Aorta (tissue), 5 donors: ENCODE results near the gene DPP4. TPM values are rescaled to one million over a fixed set of nuclear protein-coding genes. Genes with fewer than 3 reads are reported as not detected.
"Not testable (repeated sequence)": the region's sequence is repeated elsewhere in the genome, so short reads cannot be mapped to it uniquely, and the experiment has no call there.

Experiments used
- ATAC-seq: fragments of 200-7000 bp; cut with Tn5 transposase; one replicate; pipeline ENCODE4 v1.9.1; 2022; ENCODE audit warnings: moderate library complexity; ENCODE audit not compliant: low FRiP score
- DNase-seq, 2 donors: peaks; one replicate each; pipeline ENCODE4 v3.0.0-alpha.2; 2020
- H3K27ac ChIP-seq, 2 donors: one replicate each; pipeline ENCODE4 v1.5.1; 2013; ENCODE audit warnings: low read length in 2 of 2, mild to moderate bottlenecking in 2 of 2, moderate library complexity in 2 of 2, control low read depth in 1 of 2, inconsistent platforms in 1 of 2, low read depth in 1 of 2
- H3K27me3 ChIP-seq, 2 donors: one replicate each; pipeline ENCODE4 v1.6.1; 2013; ENCODE audit warnings: control low read depth in 1 of 2, low read length in 1 of 2, mild to moderate bottlenecking in 1 of 2, moderate library complexity in 1 of 2; ENCODE audit not compliant: insufficient read depth in 2 of 2, control insufficient read depth in 1 of 2
- H3K36me3 ChIP-seq, 2 donors: one replicate each; pipeline ENCODE4 v1.6.1; 2013; ENCODE audit warnings: control low read depth in 1 of 2, low read length in 1 of 2, mild to moderate bottlenecking in 1 of 2; ENCODE audit not compliant: insufficient read depth in 2 of 2, control insufficient read depth in 1 of 2
- H3K4me1 ChIP-seq, 2 donors: one replicate each; pipeline ENCODE4 v1.6.1; 2013; ENCODE audit warnings: low read length in 2 of 2, control low read depth in 1 of 2, mild to moderate bottlenecking in 1 of 2, moderate library complexity in 1 of 2; ENCODE audit not compliant: insufficient read depth in 2 of 2, control insufficient read depth in 1 of 2
- H3K4me3 ChIP-seq, 2 donors: one replicate each; pipeline ENCODE4 v1.5.1; 2013; ENCODE audit warnings: low read length in 2 of 2, control low read depth in 1 of 2, mild to moderate bottlenecking in 1 of 2
- H3K9me3 ChIP-seq: one replicate; pipeline ENCODE4 v1.6.1; 2013; ENCODE audit warnings: mild to moderate bottlenecking, low read length; ENCODE audit not compliant: control insufficient read depth
- WGBS, 2 donors: extraction: QIAGEN DNeasy Blood & Tissue Kit; methylation state at CpG; one replicate each; pipeline ENCODE4 v1.1.7; 2013; 5-methylcytosine and 5-hydroxymethylcytosine counted together
- intact Hi-C, 2 donors: fragments of 100-400 bp; cut with DNase I; formaldehyde crosslinking; loops; one replicate each; pipeline versions ENCODE4 v1.14.2 to v1.15.0; 2022
- polyA plus RNA-seq, 2 donors: library from polyadenylated mRNA; stranded (reverse); fragments of 200-250 nt; gene quantifications; one replicate each; pipeline ENCODE4 v1.2.3, GENCODE V29; 2013
- total RNA-seq, 2 donors: library from RNA; stranded (reverse); fragmentation: NEBNext Ultra II Directional; extraction: Animal tissue kit (Norgen Biotek cat#: 25700); gene quantifications; one replicate each; pipeline ENCODE4 v1.2.1, GENCODE V29; 2021
- donor health status: healthy with polysubstance abuse.
- donor health status: Bipolar disorder and iron deficiency.
- donor health status: DM: no; HTN: no; CAD: no.
- donor health status: DM: no; HTN: no; CAD: no.
- donor health status: DM: yes; HTN: yes; CAD: no.

DPP4 gene
- total and polyA plus RNA-seq, 4 donors, result 0.20 to 4.1 (median 3.6) TPM

- no peaks in the 10 kb centered on the region for H3K4me1 ChIP-seq
- no peak overlapping the region for H3K27ac ChIP-seq
- 72 to 83% methylated on average over 2 of the region's 2 CpGs for WGBS, 2 donors
- no peak for ATAC-seq
- no peaks in the 10 kb centered on the region for H3K36me3 ChIP-seq
- no peak overlapping the region for H3K4me3 ChIP-seq
- no peaks in the 10 kb centered on the region for H3K9me3 ChIP-seq
- no peak for DNase-seq
- H3K27me3 ChIP-seq, result no peaks in the 10 kb centered on the region
- intact Hi-C loops, result no loop called here
These were observed 113.0 kb downstream of the DPP4 start for GRCh38 chr2:161961061-161961460.

- H3K4me3 ChIP-seq, result no peak overlapping the region
- H3K36me3 ChIP-seq, result no peaks in the 10 kb centered on the region
- intact Hi-C loops, result no loop called here
- no peaks in the 10 kb centered on the region for H3K9me3 ChIP-seq
- H3K27me3 ChIP-seq, result no peaks in the 10 kb centered on the region
- H3K27ac ChIP-seq, result no peak overlapping the region
- ATAC-seq (no peak), DNase-seq (no peak)
- WGBS, 2 donors, result 47 to 54% methylated on average over 3 of the region's 3 CpGs
- H3K4me1 ChIP-seq, result no peaks in the 10 kb centered on the region
These were observed 117.3 kb downstream of the DPP4 start for GRCh38 chr2:161956738-161957137.

GRCh38 chr2:161955211-161955610 is 118.8 kb downstream of the DPP4 start:
- no peaks in the 10 kb centered on the region for H3K27me3 ChIP-seq
- no peaks in the 10 kb centered on the region for H3K4me1 ChIP-seq
- H3K36me3 ChIP-seq, result no peaks in the 10 kb centered on the region
- intact Hi-C loops, result no loop called here
- DNase-seq, result no peak
- H3K27ac ChIP-seq, result no peak overlapping the region
- no peak overlapping the region for H3K4me3 ChIP-seq
- no peaks in the 10 kb centered on the region for H3K9me3 ChIP-seq
- no peak for ATAC-seq

- no peaks in the 10 kb centered on the region for H3K36me3 ChIP-seq
- H3K9me3 ChIP-seq, result no peaks in the 10 kb centered on the region
- DNase-seq (no peak), ATAC-seq (no peak)
- no peaks in the 10 kb centered on the region for H3K27me3 ChIP-seq
- no peaks in the 10 kb centered on the region for H3K4me1 ChIP-seq
- intact Hi-C loops, result no loop called here
- no peak overlapping the region for H3K4me3 ChIP-seq
- no peak overlapping the region for H3K27ac ChIP-seq
These were observed 119.9 kb downstream of the DPP4 start for GRCh38 chr2:161954103-161954502.

- H3K4me3 ChIP-seq, H3K27me3 ChIP-seq, ATAC-seq, H3K4me1 ChIP-seq, H3K36me3 ChIP-seq, DNase-seq, H3K9me3 ChIP-seq, H3K27ac ChIP-seq, intact Hi-C loops: not testable (repeated sequence)
- WGBS, 2 donors, result 81 to 82% methylated on average over 9 of the region's 9 CpGs
These were observed 120.6 kb downstream of the DPP4 start for GRCh38 chr2:161953367-161953766.

- no peak overlapping the region for H3K27ac ChIP-seq
- intact Hi-C loops, result no loop called here
- no peak overlapping the region for H3K4me3 ChIP-seq
- WGBS, 2 donors, result 72 to 80% methylated on average over 4 of the region's 4 CpGs
- ATAC-seq (no peak), DNase-seq (no peak)
- H3K4me1 ChIP-seq, result no peaks in the 10 kb centered on the region
- H3K27me3 ChIP-seq, result no peaks in the 10 kb centered on the region
- no peaks in the 10 kb centered on the region for H3K9me3 ChIP-seq
- no peaks in the 10 kb centered on the region for H3K36me3 ChIP-seq
These were observed 121.2 kb downstream of the DPP4 start for GRCh38 chr2:161952783-161953191.

GRCh38 chr2:161947836-161948235 is 126.2 kb downstream of the DPP4 start:
- intact Hi-C loops, result no loop called here
- DNase-seq, result no peak
- no peak for ATAC-seq
- no peaks in the 10 kb centered on the region for H3K27me3 ChIP-seq
- H3K36me3 ChIP-seq, result no peaks in the 10 kb centered on the region
- no peaks in the 10 kb centered on the region for H3K4me1 ChIP-seq
- 22 to 24% methylated on average over 5 of the region's 5 CpGs for WGBS, 2 donors
- no peak overlapping the region for H3K27ac ChIP-seq
- no peak overlapping the region for H3K4me3 ChIP-seq
- no peaks in the 10 kb centered on the region for H3K9me3 ChIP-seq

GRCh38 chr2:161947406-161947805 is 126.6 kb downstream of the DPP4 start:
- ATAC-seq (no peak), DNase-seq (no peak)
- Histone ChIP-seq H3K9me3 (no peaks in the 10 kb centered on the region), H3K4me1 (no peaks in the 10 kb centered on the region), H3K27ac (no peak overlapping the region), H3K4me3 (no peak overlapping the region), H3K36me3 (no peaks in the 10 kb centered on the region), H3K27me3 (no peaks in the 10 kb centered on the region)
- 18 to 29% methylated on average over 3 of the region's 3 CpGs for WGBS, 2 donors
- intact Hi-C loops, result no loop called here

- H3K27ac ChIP-seq, result no peak overlapping the region
- H3K27me3 ChIP-seq, result no peaks in the 10 kb centered on the region
- intact Hi-C loops, result no loop called here
- 11 to 17% methylated on average over 3 of the region's 3 CpGs for WGBS, 2 donors
- H3K9me3 ChIP-seq, result no peaks in the 10 kb centered on the region
- ATAC-seq, result no peak
- no peak for DNase-seq
- no peaks in the 10 kb centered on the region for H3K4me1 ChIP-seq
- H3K36me3 ChIP-seq, result no peaks in the 10 kb centered on the region
- H3K4me3 ChIP-seq, result no peak overlapping the region
These were observed 127.4 kb downstream of the DPP4 start for GRCh38 chr2:161946489-161947107.
